CD14-positive monocyte (primary cell): ENCODE results near the gene DCUN1D3. TPM values are rescaled to one million over a fixed set of nuclear protein-coding genes. Genes with fewer than 3 reads are reported as not detected.
A peak's percentile ranks its signal among the peaks of the same experiment; 100 is the strongest.

Source experiments
- DNase-seq, 3 donors: peaks; one replicate each; pipeline ENCODE4 v3.0.0-alpha.2; 2011 to 2022
- H2AFZ ChIP-seq: 2 replicates; pipeline ENCODE4 v1.6.0; 2012; ENCODE audit warnings: mild to moderate bottlenecking, low read depth, low read length, inconsistent platforms; ENCODE audit not compliant: insufficient read depth, poor library complexity, severe bottlenecking
- H3K27ac ChIP-seq, 2 donors: 1 replicate in 1 of 2; 2 replicates in 1 of 2; pipeline ENCODE4 v1.5.1; 2012 to 2013; ENCODE audit warnings: low read length in 2 of 2, control low read depth in 1 of 2, inconsistent platforms in 1 of 2, low read depth in 1 of 2, mild to moderate bottlenecking in 1 of 2
- H3K27me3 ChIP-seq, 2 donors: one replicate each; pipeline versions ENCODE4 v1.6.0 to v1.6.1; 2011 to 2013; ENCODE audit warnings: low read length in 2 of 2; ENCODE audit not compliant: control insufficient read depth in 2 of 2, insufficient read depth in 2 of 2
- H3K36me3 ChIP-seq, 2 donors: replicated peaks in 1 of 2; 1 replicate in 1 of 2; 2 replicates in 1 of 2; pipeline versions ENCODE4 v1.5.1 to v1.6.1; 2012 to 2013; ENCODE audit warnings: low read length in 2 of 2, control low read depth in 1 of 2, inconsistent platforms in 1 of 2, mild to moderate bottlenecking in 1 of 2; ENCODE audit not compliant: insufficient read depth in 2 of 2, control insufficient read depth in 1 of 2
- H3K4me1 ChIP-seq, 2 donors: 1 replicate in 1 of 2; 2 replicates in 1 of 2; pipeline versions ENCODE4 v1.5.1 to v1.6.1; 2012 to 2013; ENCODE audit warnings: low read length in 2 of 2, control low read depth in 1 of 2, inconsistent platforms in 1 of 2, mild to moderate bottlenecking in 1 of 2, moderate library complexity in 1 of 2; ENCODE audit not compliant: insufficient read depth in 2 of 2, control insufficient read depth in 1 of 2
- H3K4me2 ChIP-seq: replicated peaks from 2 replicates; pipeline ENCODE3; 2012; ENCODE audit warnings: low read length, moderate library complexity, mild to moderate bottlenecking; ENCODE audit not compliant: poor library complexity, severe bottlenecking; ENCODE audit errors: extremely low read depth
- H3K4me3 ChIP-seq, 3 experiments: fragments of 200-600 bp in 1 of 3; sonication (generic) in 1 of 3; replicated peaks in 1 of 3; 1 replicate in 2 of 3; 2 replicates in 1 of 3; pipeline ENCODE4 v1.5.1; 2011 to 2013; ENCODE audit warnings: low read length in 3 of 3, mild to moderate bottlenecking in 3 of 3, control low read depth in 2 of 3, low read depth in 2 of 3, inconsistent platforms in 1 of 3, moderate library complexity in 1 of 3
- H3K79me2 ChIP-seq: 2 replicates; pipeline ENCODE4 v1.6.0; 2012; ENCODE audit warnings: mild to moderate bottlenecking, control low read depth, inconsistent platforms, low read length, moderate library complexity; ENCODE audit not compliant: insufficient read depth
- H3K9ac ChIP-seq: 2 replicates; pipeline ENCODE4 v1.6.0; 2017; ENCODE audit warnings: low read length, mild to moderate bottlenecking; ENCODE audit not compliant: insufficient read depth, poor library complexity, severe bottlenecking
- H3K9me3 ChIP-seq, 2 donors: replicated peaks in 1 of 2; 1 replicate in 1 of 2; 2 replicates in 1 of 2; pipeline versions ENCODE4 v1.5.1 to v1.6.1; 2012 to 2013; ENCODE audit warnings: low read length in 2 of 2, control low read depth in 1 of 2; ENCODE audit not compliant: control insufficient read depth in 1 of 2, insufficient read depth in 1 of 2
- H4K20me1 ChIP-seq: 2 replicates; pipeline ENCODE4 v1.6.0; 2012; ENCODE audit warnings: mild to moderate bottlenecking, low read length, control low read depth, moderate library complexity; ENCODE audit not compliant: insufficient read depth
- H3K27ac Mint-ChIP-seq, 7 donors: one replicate each; pipeline ENCODE4 v1.8.0; 2020; ENCODE audit warnings: mild to moderate bottlenecking in 7 of 7, mixed read lengths in 7 of 7, moderate library complexity in 6 of 7, inconsistent platforms in 2 of 7
- H3K27me3 Mint-ChIP-seq, 3 donors: one replicate each; pipeline ENCODE4 v1.8.0; 2021 to 2022; ENCODE audit warnings: low read depth in 3 of 3, mild to moderate bottlenecking in 3 of 3, mixed read lengths in 3 of 3, moderate library complexity in 3 of 3, inconsistent platforms in 1 of 3
- H3K36me3 Mint-ChIP-seq, 2 donors: one replicate each; pipeline ENCODE4 v1.8.0; 2020; ENCODE audit warnings: mixed read lengths in 2 of 2, inconsistent platforms in 1 of 2, mild to moderate bottlenecking in 1 of 2
- H3K4me1 Mint-ChIP-seq: one replicate; pipeline ENCODE4 v1.8.0; 2020; ENCODE audit warnings: mild to moderate bottlenecking, mixed read lengths
- H3K4me3 Mint-ChIP-seq, 2 donors: one replicate each; pipeline ENCODE4 v1.8.0; 2020; ENCODE audit warnings: mild to moderate bottlenecking in 2 of 2, mixed read lengths in 2 of 2, moderate library complexity in 1 of 2
- H3K9me3 Mint-ChIP-seq, 7 donors: one replicate each; pipeline ENCODE4 v1.8.0; 2020 to 2022; ENCODE audit warnings: mixed read lengths in 7 of 7, mild to moderate bottlenecking in 6 of 7, moderate library complexity in 6 of 7, inconsistent platforms in 2 of 7
- WGBS: methylation state at CpG from one replicate; pipeline ENCODE4 v1.1.5; 2013; ENCODE audit warnings: missing lambda C conversion rate; ENCODE audit not compliant: insufficient coverage; 5-methylcytosine and 5-hydroxymethylcytosine counted together
- intact Hi-C, 2 donors: fragments of 100-400 bp; cut with micrococcal nuclease; formaldehyde crosslinking; loops; one replicate each; pipeline versions ENCODE4 v1.15.0 to v1.15.1; 2023
- polyA plus RNA-seq, 3 donors: library from polyadenylated mRNA; depleted of rRNA in 1 of 3; unstranded in 2 of 3; stranded (reverse) in 1 of 3; fragments of 300-500 nt in 2 of 3; fragments of >200 nt in 1 of 3; fragmentation: Illumina TruSeq in 2 of 3; gene quantifications; 1 replicate in 2 of 3; 2 replicates in 1 of 3; pipeline ENCODE4 v1.2.3, GENCODE V29; 2012 to 2021
- TF ChIP-seq, protein P1 (sequence below): fragments of 200-600 bp; IDR thresholded peaks from one replicate; pipeline ENCODE4 v1.8.0; 2022; ENCODE audit warnings: antibody characterized with exemption, mild to moderate bottlenecking

Gene DCUN1D3
- polyA plus RNA-seq, 3 donors = 1.0 to 3.4 (median 1.3) TPM

DNA sequence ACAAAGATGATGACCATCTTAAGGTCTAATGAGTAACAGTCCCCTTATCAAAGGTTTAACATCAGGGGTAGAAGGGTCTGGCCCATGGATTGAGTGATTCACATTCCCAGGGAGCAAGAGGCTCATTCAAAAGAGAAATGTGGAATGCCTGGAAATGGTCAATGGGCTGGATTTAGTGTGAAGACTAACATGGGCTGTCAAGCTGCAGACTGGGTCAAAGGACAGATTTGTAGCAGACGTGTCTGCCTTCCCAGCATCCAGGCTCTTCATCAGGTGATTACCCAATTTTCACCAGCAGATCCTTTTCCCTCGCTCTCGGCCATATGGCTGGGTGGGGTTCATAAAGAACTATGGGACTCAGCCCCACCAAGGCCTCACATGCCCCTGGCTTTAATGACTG lies 26.8 kb downstream of the DCUN1D3 start:
- Mint-ChIP-seq H3K4me1 (peaks cover 33% of the 10 kb centered on the region), H3K9me3 (no peaks in the 10 kb centered on the region)
- intact Hi-C loops = no loop called here

GRCh38 chr16:20871941-20872815 lies 28.0 kb downstream of the DCUN1D3 start:
- no peak for DNase-seq
- Histone ChIP-seq H3K27ac (no peak overlapping the region), H3K4me1 (peaks cover 7 to 9% of the 10 kb centered on the region in 2 donors), H3K4me2 (no peak overlapping the region), H3K9ac (no peak overlapping the region), H4K20me1 (peaks cover 65% of the 10 kb centered on the region), H3K27me3 (no peaks in the 10 kb centered on the region), H3K4me3 (no peak overlapping the region), H2AFZ (no peak overlapping the region), H3K79me2 (peaks cover 27% of the 10 kb centered on the region), H3K9me3 (no peaks in the 10 kb centered on the region), H3K36me3 (no peaks in the 10 kb centered on the region)
- Mint-ChIP-seq H3K4me3 (no peak overlapping the region), H3K36me3 (peaks cover 7 to 13% of the 10 kb centered on the region in 2 donors), H3K27ac (peak overlapping the region in 2 of 7 donors; percentile 66 to 78), H3K27me3 (no peaks in the 10 kb centered on the region), H3K4me1 (peaks cover 29% of the 10 kb centered on the region), H3K9me3 (no peaks in the 10 kb centered on the region)
- intact Hi-C loops = no loop called here
- TF ChIP-seq, protein P1, sequence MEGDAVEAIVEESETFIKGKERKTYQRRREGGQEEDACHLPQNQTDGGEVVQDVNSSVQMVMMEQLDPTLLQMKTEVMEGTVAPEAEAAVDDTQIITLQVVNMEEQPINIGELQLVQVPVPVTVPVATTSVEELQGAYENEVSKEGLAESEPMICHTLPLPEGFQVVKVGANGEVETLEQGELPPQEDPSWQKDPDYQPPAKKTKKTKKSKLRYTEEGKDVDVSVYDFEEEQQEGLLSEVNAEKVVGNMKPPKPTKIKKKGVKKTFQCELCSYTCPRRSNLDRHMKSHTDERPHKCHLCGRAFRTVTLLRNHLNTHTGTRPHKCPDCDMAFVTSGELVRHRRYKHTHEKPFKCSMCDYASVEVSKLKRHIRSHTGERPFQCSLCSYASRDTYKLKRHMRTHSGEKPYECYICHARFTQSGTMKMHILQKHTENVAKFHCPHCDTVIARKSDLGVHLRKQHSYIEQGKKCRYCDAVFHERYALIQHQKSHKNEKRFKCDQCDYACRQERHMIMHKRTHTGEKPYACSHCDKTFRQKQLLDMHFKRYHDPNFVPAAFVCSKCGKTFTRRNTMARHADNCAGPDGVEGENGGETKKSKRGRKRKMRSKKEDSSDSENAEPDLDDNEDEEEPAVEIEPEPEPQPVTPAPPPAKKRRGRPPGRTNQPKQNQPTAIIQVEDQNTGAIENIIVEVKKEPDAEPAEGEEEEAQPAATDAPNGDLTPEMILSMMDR = no peak
- 100% methylated on average over 2 of the region's 9 CpGs for WGBS

More for the DNA sequence above, 26.8 kb downstream of the DCUN1D3 start:
- Histone ChIP-seq H3K27me3 (no peaks in the 10 kb centered on the region), H3K4me1 (peaks cover 7 to 9% of the 10 kb centered on the region in 2 donors), H3K36me3 (no peaks in the 10 kb centered on the region), H2AFZ (no peak overlapping the region), H3K9me3 (no peaks in the 10 kb centered on the region), H3K4me3 (no peak overlapping the region), H3K79me2 (peaks cover 30% of the 10 kb centered on the region), H4K20me1 (peaks cover 65% of the 10 kb centered on the region), H3K27ac (no peak overlapping the region), H3K9ac (no peak overlapping the region), H3K4me2 (no peak overlapping the region)
- 93% methylated on average over 3 of the region's 3 CpGs for WGBS
- no peaks in the 10 kb centered on the region for H3K27me3 Mint-ChIP-seq
- H3K27ac Mint-ChIP-seq = peak overlapping the region in 3 of 7 donors; percentile 37 to 52 (median 38)
- H3K4me3 Mint-ChIP-seq = no peak overlapping the region
- DNase-seq = no peak
- TF ChIP-seq, protein P1 = no peak
- peaks cover 7 to 16% of the 10 kb centered on the region in 2 donors for H3K36me3 Mint-ChIP-seq
